T-cell (primary cell): ENCODE results near the gene PLEKHM3. TPM values are rescaled to one million over a fixed set of nuclear protein-coding genes. Genes with fewer than 3 reads are reported as not detected.

Experiments used
- ATAC-seq, 4 experiments: fragments of 200-7000 bp in 3 of 4; fragments of 150-1000 bp in 1 of 4; cut with Tn5 transposase; replicated peaks in 1 of 4; 1 replicate in 3 of 4; 2 replicates in 1 of 4; pipeline ENCODE4 v1.10.0; 2021; ENCODE audit warnings: moderate library complexity in 3 of 4, mild to moderate bottlenecking in 2 of 4, moderate number of reproducible peaks in 1 of 4
- CTCF ChIA-PET, 2 donors: fragments of 300-600 bp; sonication (Branson Sonifier 250); formaldehyde crosslinking; loops; one replicate each; lab custom pipeline; 2022; ENCODE audit warnings: antibody characterized with exemption in 2 of 2; lab: Charles Lee
- POLR2A ChIA-PET, 2 donors: fragments of 300-600 bp; sonication (Branson Sonifier 250); formaldehyde crosslinking; loops; one replicate each; lab custom pipeline; 2022; ENCODE audit warnings: antibody characterized with exemption in 2 of 2; lab: Charles Lee
- DNase-seq, 35 experiments: peaks; one replicate each; pipeline versions ENCODE4 v3.0.0 to v3.0.0-alpha.2; 2013 to 2023
- H3K27ac ChIP-seq: one replicate; pipeline ENCODE4 v1.5.1; 2013; ENCODE audit warnings: low read length
- H3K27me3 ChIP-seq, 2 experiments: replicated peaks in 1 of 2; 1 replicate in 1 of 2; 2 replicates in 1 of 2; pipeline versions ENCODE4 v1.6.1 to v1.7.0; 2013; ENCODE audit warnings: low read length in 1 of 2, mixed read lengths in 1 of 2; ENCODE audit not compliant: control insufficient read depth in 2 of 2, insufficient read depth in 2 of 2; ENCODE audit errors: extremely low read depth in 1 of 2
- H3K36me3 ChIP-seq, 2 donors: 1 replicate in 1 of 2; 2 replicates in 1 of 2; pipeline versions ENCODE4 v1.6.1 to v1.7.0; 2013; ENCODE audit warnings: low read length in 1 of 2; ENCODE audit not compliant: control insufficient read depth in 2 of 2, insufficient read depth in 1 of 2; ENCODE audit errors: extremely low read depth in 1 of 2
- H3K4me1 ChIP-seq, 2 experiments: 1 replicate in 1 of 2; 2 replicates in 1 of 2; pipeline versions ENCODE4 v1.6.1 to v1.7.0; 2013; ENCODE audit warnings: low read length in 2 of 2, mixed read lengths in 1 of 2; ENCODE audit not compliant: insufficient read depth in 2 of 2, control insufficient read depth in 1 of 2; ENCODE audit errors: extremely low read depth in 1 of 2
- H3K4me3 ChIP-seq, 2 donors: 1 replicate in 1 of 2; 2 replicates in 1 of 2; pipeline versions ENCODE4 v1.5.1 to v1.7.0; 2013; ENCODE audit warnings: mild to moderate bottlenecking in 2 of 2, low read length in 1 of 2, moderate library complexity in 1 of 2; ENCODE audit not compliant: control insufficient read depth in 1 of 2; ENCODE audit errors: extremely low read depth in 1 of 2
- H3K9me3 ChIP-seq: 2 replicates; pipeline ENCODE4 v1.7.0; 2013
- H3K27ac Mint-ChIP-seq, 2 donors: one replicate each; pipeline ENCODE4 v1.8.0; 2020 to 2021; ENCODE audit warnings: mild to moderate bottlenecking in 2 of 2, mixed read lengths in 2 of 2
- H3K27me3 Mint-ChIP-seq, 2 donors: one replicate each; pipeline ENCODE4 v1.8.0; 2021 to 2022; ENCODE audit warnings: mixed read lengths in 2 of 2
- H3K36me3 Mint-ChIP-seq: one replicate; pipeline ENCODE4 v1.8.0; 2021; ENCODE audit warnings: mixed read lengths
- H3K4me1 Mint-ChIP-seq, 3 donors: one replicate each; pipeline ENCODE4 v1.8.0; 2020 to 2022; ENCODE audit warnings: mixed read lengths in 3 of 3, mild to moderate bottlenecking in 1 of 3
- H3K4me3 Mint-ChIP-seq, 3 donors: one replicate each; pipeline ENCODE4 v1.8.0; 2020 to 2022; ENCODE audit warnings: mild to moderate bottlenecking in 3 of 3, mixed read lengths in 3 of 3, moderate library complexity in 3 of 3
- H3K9me3 Mint-ChIP-seq, 3 donors: one replicate each; pipeline ENCODE4 v1.8.0; 2020 to 2022; ENCODE audit warnings: mixed read lengths in 3 of 3
- WGBS: methylation state at CpG from one replicate; pipeline ENCODE4 v1.1.5; 2013; ENCODE audit warnings: missing lambda C conversion rate; ENCODE audit not compliant: insufficient coverage; 5-methylcytosine and 5-hydroxymethylcytosine counted together
- total RNA-seq, 35 experiments: library from RNA in 6 of 35; stranded (reverse) in 6 of 35; fragments of 120-200 nt in 1 of 35; gene quantifications; one replicate each; pipeline versions ENCODE4 v1.2.1 to v1.2.4 and lab custom pipeline; 2013 to 2026

The PLEKHM3 gene
- total RNA-seq, 5 donors from 2014 or later (not counting 1 experiment from before 2014, with no cell fraction given): 12.3 to 18.1 (median 13.9) TPM

DNA sequence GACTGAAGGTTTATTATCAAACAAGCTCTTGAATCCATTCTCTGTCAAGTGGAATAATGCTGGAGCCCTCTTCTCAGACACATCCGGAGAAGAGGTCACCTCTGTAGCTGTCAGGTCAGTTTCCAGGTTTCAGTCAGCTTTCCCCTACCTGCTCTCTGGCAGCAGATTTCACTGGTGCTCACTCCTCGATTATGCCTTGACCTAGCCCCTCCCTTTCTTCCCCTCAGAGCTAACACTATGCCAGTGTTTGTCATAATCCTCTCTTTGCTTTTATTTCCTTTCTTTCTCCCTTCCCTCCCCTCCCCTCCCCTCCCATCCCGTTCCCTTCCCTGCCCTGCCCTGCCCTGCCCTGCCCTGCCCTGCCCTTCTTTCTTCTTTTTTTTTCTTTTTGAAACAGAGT is 22.5 kb upstream of the PLEKHM3 start:
- no peak overlapping the region for H3K27ac ChIP-seq
- Mint-ChIP-seq H3K27ac (no peak overlapping the region), H3K27me3 (peaks cover 4 to 21% of the 10 kb centered on the region in 2 donors), H3K4me1 (no peaks in the 10 kb centered on the region), H3K9me3 (no peaks in the 10 kb centered on the region), H3K4me3 (no peak overlapping the region), H3K36me3 (no peaks in the 10 kb centered on the region)
- no peak for DNase-seq
- 46% methylated on average over 2 of the region's 3 CpGs for WGBS
- POLR2A ChIA-PET: no interaction called here
- no peak overlapping the region for H3K4me3 ChIP-seq
- CTCF ChIA-PET: no interaction called here
- H3K9me3 ChIP-seq: no peaks in the 10 kb centered on the region
- H3K36me3 ChIP-seq: no peaks in the 10 kb centered on the region
- H3K27me3 ChIP-seq: peaks cover 0 to 4% of the 10 kb centered on the region in 2 experiments
- ATAC-seq: no peak
- no peaks in the 10 kb centered on the region for H3K4me1 ChIP-seq

DNA sequence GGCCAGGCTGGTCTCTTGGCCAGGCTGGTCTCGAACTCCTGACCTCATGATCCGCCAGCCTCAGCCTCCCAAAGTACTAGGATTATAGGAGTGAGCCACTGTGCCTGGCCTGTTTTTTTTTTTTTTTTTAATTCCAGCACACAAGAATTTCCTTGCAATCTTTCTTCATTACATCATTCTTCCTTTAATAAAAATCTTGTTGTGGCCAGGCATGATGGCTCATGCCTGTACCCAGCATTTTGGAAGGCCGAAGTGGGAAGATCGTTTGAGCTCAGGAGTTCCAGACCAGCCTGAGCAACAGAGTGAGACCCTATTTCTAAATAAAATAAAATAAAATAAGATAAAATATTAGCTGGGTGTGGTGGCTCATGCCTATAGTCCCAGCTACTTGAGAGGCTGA is 21.4 kb upstream of the PLEKHM3 start:
- Mint-ChIP-seq H3K27ac (no peak overlapping the region), H3K36me3 (no peaks in the 10 kb centered on the region), H3K4me1 (no peaks in the 10 kb centered on the region), H3K4me3 (no peak overlapping the region), H3K9me3 (no peaks in the 10 kb centered on the region), H3K27me3 (peaks cover 4 to 21% of the 10 kb centered on the region in 2 donors)
- ChIA-PET CTCF (interaction anchor here (0.6 to 1.2 kb wide), 5 partner anchors 27 to 452 kb away, joined by 4 to 8 read pairs (median 5); no protein-coding TSS in a partner anchor), POLR2A (interaction anchor here in 1 of 2 donors (0.7 kb wide), 1 partner anchor 420 kb away, joined by 4 read pairs; no protein-coding TSS in a partner anchor)
- Histone ChIP-seq H3K27ac (no peak overlapping the region), H3K27me3 (peaks cover 0 to 4% of the 10 kb centered on the region in 2 experiments), H3K9me3 (no peaks in the 10 kb centered on the region), H3K36me3 (no peaks in the 10 kb centered on the region), H3K4me1 (no peaks in the 10 kb centered on the region), H3K4me3 (no peak overlapping the region)
- ATAC-seq (no peak), DNase-seq (no peak)
- WGBS: 100% methylated on average over 1 of the region's 4 CpGs

DNA sequence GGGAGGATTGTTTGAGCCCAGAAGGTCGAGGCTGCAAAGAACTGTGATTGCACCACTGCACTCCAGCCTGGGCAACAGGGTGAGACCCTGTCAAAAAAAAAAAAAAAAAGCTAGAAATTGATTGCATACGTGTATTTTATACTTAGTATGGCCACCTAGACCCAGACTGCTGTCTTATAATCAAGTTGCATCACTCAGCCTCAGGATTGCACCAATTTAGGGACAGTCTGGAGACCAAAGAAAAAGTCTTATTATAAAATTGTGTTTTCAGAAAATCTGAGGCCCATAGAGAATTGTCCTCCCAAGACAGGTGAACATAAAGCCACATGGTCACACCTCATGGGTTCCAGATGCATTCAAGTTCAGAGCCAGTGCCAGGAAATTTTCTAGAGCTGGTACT is 17.1 kb upstream of the PLEKHM3 start:
- H3K4me1 ChIP-seq: no peaks in the 10 kb centered on the region
- DNase-seq: no peak
- H3K4me3 ChIP-seq: no peak overlapping the region
- H3K27ac Mint-ChIP-seq: no peak overlapping the region
- ChIA-PET POLR2A (no interaction called here), CTCF (interaction anchor here (0.6 to 0.8 kb wide), 6 partner anchors 9 to 1277 kb away, joined by 3 to 5 read pairs (median 4); partner anchors contain the start of genes FASTKD2 (in 1 of the 2) and MDH1B (in 1 of the 2))
- no peaks in the 10 kb centered on the region for H3K9me3 ChIP-seq
- ATAC-seq: no peak
- no peak overlapping the region for H3K27ac ChIP-seq
- no peak overlapping the region for H3K4me3 Mint-ChIP-seq
- WGBS: 57% methylated on average over 1 of the region's 2 CpGs
- peaks cover 1 to 10% of the 10 kb centered on the region in 2 donors for H3K27me3 Mint-ChIP-seq
- H3K4me1 Mint-ChIP-seq: no peaks in the 10 kb centered on the region
- H3K36me3 ChIP-seq: no peaks in the 10 kb centered on the region
- H3K36me3 Mint-ChIP-seq: no peaks in the 10 kb centered on the region
- H3K27me3 ChIP-seq: peaks cover 0 to 4% of the 10 kb centered on the region in 2 experiments
- no peaks in the 10 kb centered on the region for H3K9me3 Mint-ChIP-seq

DNA sequence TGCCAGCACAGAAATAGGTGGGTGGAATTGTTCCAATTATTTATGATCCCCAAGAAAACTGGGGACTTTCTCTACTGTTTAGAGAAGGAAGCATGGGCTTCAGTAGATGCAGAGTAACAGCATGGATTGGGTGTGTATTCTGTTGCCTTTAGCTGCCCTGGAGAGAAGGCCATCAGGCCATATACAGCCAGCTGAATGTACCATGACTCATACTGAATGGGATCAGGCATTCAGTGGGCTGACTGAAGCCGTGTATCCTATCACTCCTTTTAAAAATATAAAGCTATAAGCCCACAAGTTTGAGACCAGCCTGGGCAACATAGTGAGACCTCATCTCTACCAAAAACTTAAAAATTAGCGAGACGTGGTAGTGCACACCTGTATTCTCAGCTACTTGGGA is 16.7 kb upstream of the PLEKHM3 start:
- peaks cover under 1 to 10% of the 10 kb centered on the region in 2 donors for H3K27me3 Mint-ChIP-seq
- no peaks in the 10 kb centered on the region for H3K4me1 ChIP-seq
- H3K27me3 ChIP-seq: peaks cover 0 to 4% of the 10 kb centered on the region in 2 experiments
- H3K27ac Mint-ChIP-seq: no peak overlapping the region
- H3K36me3 ChIP-seq: no peaks in the 10 kb centered on the region
- ChIA-PET CTCF (interaction anchor here (0.6 to 0.8 kb wide), 4 partner anchors 10 to 932 kb away, joined by 3 to 5 read pairs (median 4); no protein-coding TSS in a partner anchor), POLR2A (no interaction called here)
- no peaks in the 10 kb centered on the region for H3K36me3 Mint-ChIP-seq
- H3K4me3 ChIP-seq: no peak overlapping the region
- H3K9me3 ChIP-seq: no peaks in the 10 kb centered on the region
- no peaks in the 10 kb centered on the region for H3K9me3 Mint-ChIP-seq
- no peak overlapping the region for H3K27ac ChIP-seq
- H3K4me1 Mint-ChIP-seq: no peaks in the 10 kb centered on the region
- 70% methylated on average over 2 of the region's 3 CpGs for WGBS
- ATAC-seq: no peak
- no peak overlapping the region for H3K4me3 Mint-ChIP-seq
- DNase-seq: no peak

DNA sequence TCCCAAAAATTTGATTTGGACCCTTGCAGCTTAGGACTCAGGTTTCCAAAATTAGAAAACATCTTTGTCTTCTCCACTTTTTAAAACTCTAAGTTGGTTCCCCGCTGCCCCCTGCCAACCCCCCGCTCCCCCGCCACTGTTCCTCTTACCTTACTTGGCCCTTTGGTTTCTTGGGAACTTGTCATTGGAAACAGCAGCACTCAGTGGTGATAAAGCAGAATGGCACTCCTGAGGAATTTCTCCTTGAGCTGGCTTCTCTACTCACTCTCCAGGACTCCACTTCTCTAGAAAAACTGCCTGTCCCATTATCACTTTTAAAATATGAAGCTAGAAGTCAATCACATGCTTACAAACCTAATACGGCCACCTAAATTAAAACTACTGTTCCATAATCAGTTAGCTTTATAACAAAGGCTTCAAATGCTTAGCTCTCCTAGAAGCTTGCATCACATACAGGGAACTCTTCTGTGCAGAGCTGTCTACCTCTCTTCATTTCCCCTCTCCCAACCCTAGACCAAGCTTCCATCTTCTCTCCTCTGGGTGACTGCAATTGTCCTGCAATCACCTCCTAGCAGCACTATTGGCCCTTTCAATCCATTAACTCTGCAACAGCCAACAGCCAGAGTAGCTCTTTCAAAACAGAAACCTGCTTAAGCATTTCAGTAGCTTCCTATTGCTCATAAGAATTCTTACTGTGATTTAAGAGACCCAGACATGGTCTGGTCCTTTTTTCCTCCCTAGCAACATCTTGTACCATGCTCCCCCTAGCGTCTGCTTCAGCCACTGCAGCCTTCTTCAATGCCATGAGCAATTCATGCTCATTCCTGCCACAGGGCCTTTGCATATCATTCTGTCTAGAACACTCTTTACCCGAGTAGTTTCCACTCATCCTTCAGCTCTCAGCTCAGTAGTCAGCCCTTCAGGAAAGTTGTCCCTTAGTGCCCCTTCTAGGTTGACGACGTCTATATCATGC is 15.2 kb upstream of the PLEKHM3 start:
- Histone ChIP-seq H3K4me3 (no peak overlapping the region), H3K27ac (no peak overlapping the region), H3K27me3 (peaks cover 0 to 2% of the 10 kb centered on the region in 2 experiments), H3K36me3 (no peaks in the 10 kb centered on the region), H3K4me1 (no peaks in the 10 kb centered on the region), H3K9me3 (no peaks in the 10 kb centered on the region)
- Mint-ChIP-seq H3K27ac (no peak overlapping the region), H3K4me1 (no peaks in the 10 kb centered on the region), H3K36me3 (no peaks in the 10 kb centered on the region), H3K9me3 (no peaks in the 10 kb centered on the region), H3K27me3 (peaks cover 0 to 6% of the 10 kb centered on the region in 2 donors), H3K4me3 (no peak overlapping the region)
- ATAC-seq: peak; percentile 50 to 57 (median 52)
- POLR2A ChIA-PET: interaction anchor here (0.6 to 0.7 kb wide), 2 partner anchors 329 to 571 kb away, joined by 3 read pairs; partner anchors contain the start of gene CCNYL1 (in 1 of the 2)
- CTCF ChIA-PET: interaction anchor here (0.6 to 2.0 kb wide), 26 partner anchors 8 to 1510 kb away, joined by 3 to 15 read pairs (median 4); partner anchors contain the start of genes METTL21A (in 1 of the 2) and PLEKHM3 (in 1 of the 2)
- peak; percentile 20 to 71 (median 48) for DNase-seq
- 59% methylated on average over 5 of the region's 8 CpGs for WGBS

DNA sequence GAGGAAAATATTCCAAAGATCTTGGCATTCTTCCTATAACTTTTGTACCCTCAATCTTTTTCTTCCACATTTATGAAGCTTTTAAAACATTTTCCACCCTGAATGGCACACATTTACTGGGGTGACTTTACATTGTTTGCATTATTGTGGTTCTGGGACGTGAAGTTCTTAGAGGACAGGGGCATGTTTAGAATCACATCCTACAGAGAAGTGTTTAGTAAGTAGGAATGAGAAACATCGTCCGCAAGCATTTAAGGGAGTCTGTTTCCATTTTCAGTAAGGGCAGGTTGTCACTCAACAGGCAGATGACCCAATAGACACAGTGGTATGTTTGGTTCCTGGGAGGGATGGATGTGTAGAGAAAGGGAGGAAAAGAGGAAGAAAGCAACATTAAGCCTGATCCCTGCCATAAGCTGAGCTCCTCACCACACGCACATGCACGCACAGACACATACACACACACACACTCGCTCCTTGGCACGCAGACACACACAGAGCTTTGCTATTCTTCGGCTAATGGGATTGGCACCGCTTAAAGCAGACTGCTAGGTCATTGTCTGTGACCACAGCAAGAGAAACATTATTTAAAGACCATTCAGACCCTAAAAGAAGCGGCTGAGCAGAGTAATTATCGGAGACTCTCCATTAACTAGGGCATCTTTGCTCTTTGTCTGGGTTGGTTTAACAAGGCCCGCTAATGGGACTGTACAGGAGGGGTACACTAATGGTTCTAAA is 14.2 kb upstream of the PLEKHM3 start:
- ATAC-seq (no peak), DNase-seq (no peak)
- ChIA-PET POLR2A (no interaction called here), CTCF (interaction anchor here (0.6 to 2.0 kb wide), 9 partner anchors 13 to 346 kb away, joined by 3 to 15 read pairs (median 5); partner anchors contain the start of gene PLEKHM3 (in 1 of the 2))
- no peaks in the 10 kb centered on the region for H3K36me3 ChIP-seq
- no peak overlapping the region for H3K27ac ChIP-seq
- H3K9me3 Mint-ChIP-seq: no peaks in the 10 kb centered on the region
- H3K9me3 ChIP-seq: no peaks in the 10 kb centered on the region
- WGBS: 86% methylated on average over 6 of the region's 12 CpGs
- H3K4me3 ChIP-seq: no peak overlapping the region
- no peaks in the 10 kb centered on the region for H3K4me1 ChIP-seq
- no peaks in the 10 kb centered on the region for H3K27me3 ChIP-seq
- H3K27ac Mint-ChIP-seq: no peak overlapping the region
- no peak overlapping the region for H3K4me3 Mint-ChIP-seq
- H3K36me3 Mint-ChIP-seq: no peaks in the 10 kb centered on the region
- no peaks in the 10 kb centered on the region for H3K4me1 Mint-ChIP-seq
- H3K27me3 Mint-ChIP-seq: peaks cover 0 to 6% of the 10 kb centered on the region in 2 donors
